IPS-20b (cell line): ENCODE measurements around the gene MTF2.

Experiments
- H3K27ac ChIP-seq: one replicate; pipeline ENCODE4 v1.5.1; 2013; ENCODE audit warnings: low read length
- H3K27me3 ChIP-seq: 2 replicates; pipeline ENCODE4 v1.6.1; 2013; ENCODE audit warnings: mild to moderate bottlenecking, low read length, inconsistent platforms; ENCODE audit not compliant: insufficient read depth
- H3K36me3 ChIP-seq: 2 replicates; pipeline ENCODE4 v1.6.1; 2013; ENCODE audit warnings: low read depth, mild to moderate bottlenecking, inconsistent platforms, low read length, moderate library complexity; ENCODE audit not compliant: insufficient read depth
- H3K4me1 ChIP-seq: 2 replicates; pipeline ENCODE4 v1.6.1; 2013; ENCODE audit warnings: mild to moderate bottlenecking, control low read depth, inconsistent platforms, low read length, moderate library complexity; ENCODE audit not compliant: insufficient read depth
- H3K4me3 ChIP-seq: 2 replicates; pipeline ENCODE4 v1.5.1; 2013; ENCODE audit warnings: mild to moderate bottlenecking, low read length, inconsistent platforms
- H3K9ac ChIP-seq: 2 replicates; pipeline ENCODE4 v1.6.1; 2013; ENCODE audit warnings: low read depth, mild to moderate bottlenecking, inconsistent platforms, low read length, moderate library complexity
- H3K9me3 ChIP-seq: 2 replicates; pipeline ENCODE4 v1.6.1; 2013; ENCODE audit warnings: mild to moderate bottlenecking, low read depth, low read length, inconsistent platforms; ENCODE audit not compliant: insufficient read depth

The MTF2 gene

DNA sequence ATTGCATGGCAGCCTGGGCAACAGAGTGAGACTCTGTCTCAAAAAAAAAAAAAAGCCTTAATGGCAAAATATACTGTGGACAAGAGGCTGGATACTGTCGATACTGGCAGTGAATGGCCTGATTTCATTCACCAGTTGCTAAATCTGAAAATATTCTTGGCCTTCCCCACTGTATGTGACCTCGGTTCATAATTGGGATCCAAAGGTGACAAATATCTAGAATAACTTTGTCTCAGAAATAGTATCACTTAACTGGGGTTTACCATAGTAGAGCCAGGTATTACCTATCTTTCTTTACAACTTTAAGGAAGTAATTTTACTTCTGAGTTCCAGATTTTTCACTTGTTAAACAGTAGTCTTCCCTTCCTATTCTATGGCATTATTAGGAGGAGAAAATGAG lies 8.4 kb downstream of the MTF2 start:
- Histone ChIP-seq H3K9ac (no peak overlapping the region), H3K4me1 (peaks cover 3% of the 10 kb centered on the region; the same call in 1 of the 2 replicates), H3K4me3 (no peak overlapping the region), H3K36me3 (peaks cover 53% of the 10 kb centered on the region), H3K9me3 (peaks cover 11% of the 10 kb centered on the region), H3K27ac (no peak overlapping the region), H3K27me3 (no peaks in the 10 kb centered on the region)

- peaks cover 14% of the 10 kb centered on the region; the same call in 1 of the 2 replicates for H3K4me1 ChIP-seq
- H3K9ac ChIP-seq: no peak overlapping the region
- H3K36me3 ChIP-seq: peaks cover 10% of the 10 kb centered on the region
- no peaks in the 10 kb centered on the region for H3K9me3 ChIP-seq
- no peak overlapping the region for H3K4me3 ChIP-seq
- H3K27ac ChIP-seq: no peak overlapping the region
- H3K27me3 ChIP-seq: no peaks in the 10 kb centered on the region
These were observed 14.4 kb downstream of the MTF2 start for GRCh38 chr1:93093332-93094006.

DNA sequence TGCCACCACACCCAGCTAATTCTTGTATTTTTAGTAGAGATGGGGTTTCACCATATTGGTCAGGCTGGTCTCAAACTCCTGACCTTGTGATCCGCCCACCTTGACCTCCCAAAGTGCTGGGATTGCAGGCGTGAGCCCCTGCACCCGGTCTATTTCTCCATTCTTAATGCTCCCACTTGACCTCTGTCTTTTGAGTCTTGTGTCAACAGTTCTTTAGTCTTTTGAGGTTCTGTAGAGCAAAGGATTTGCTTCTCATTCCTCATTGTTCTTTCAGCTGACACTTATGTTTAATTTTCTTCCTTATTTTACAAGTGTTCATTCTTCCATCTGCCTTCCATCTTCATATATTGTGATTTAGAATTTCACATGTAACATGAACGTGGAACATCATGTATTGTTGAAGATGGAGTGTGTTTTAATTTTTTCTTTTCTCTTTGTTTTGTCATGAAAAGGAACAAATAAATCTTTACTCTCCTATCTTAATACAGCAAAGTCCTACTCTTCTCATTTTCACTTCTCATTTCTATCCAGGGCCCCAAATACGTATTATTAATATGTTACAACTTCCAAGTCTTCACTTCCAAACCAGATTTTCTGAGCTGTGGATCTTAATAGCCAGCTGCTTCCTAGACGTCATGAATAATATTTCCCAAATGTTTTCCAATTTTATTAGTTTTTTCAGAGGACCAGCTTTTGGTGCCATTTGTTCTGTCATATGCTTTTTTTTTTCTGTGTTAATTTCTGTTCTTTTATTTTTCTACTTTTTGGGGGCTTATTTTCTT lies 16.9 kb downstream of the MTF2 start:
- peaks cover 3% of the 10 kb centered on the region; the same call in 1 of the 2 replicates for H3K36me3 ChIP-seq
- no peak overlapping the region for H3K9ac ChIP-seq

GRCh38 chr1:93102142-93102541 lies 23.1 kb downstream of the MTF2 start:
- H3K36me3 ChIP-seq: peaks cover 33% of the 10 kb centered on the region
- no peak overlapping the region for H3K27ac ChIP-seq
- no peaks in the 10 kb centered on the region for H3K27me3 ChIP-seq
- peaks cover 19% of the 10 kb centered on the region for H3K4me1 ChIP-seq
- H3K4me3 ChIP-seq: no peak overlapping the region
- no peaks in the 10 kb centered on the region; the same call in 1 of the 2 replicates for H3K9me3 ChIP-seq
- no peak overlapping the region for H3K9ac ChIP-seq

More for the DNA sequence above, 16.9 kb downstream of the MTF2 start:
- Histone ChIP-seq H3K4me3 (no peak overlapping the region), H3K27ac (no peak overlapping the region), H3K9me3 (no peaks in the 10 kb centered on the region), H3K4me1 (peaks cover 24% of the 10 kb centered on the region), H3K27me3 (no peaks in the 10 kb centered on the region)

DNA sequence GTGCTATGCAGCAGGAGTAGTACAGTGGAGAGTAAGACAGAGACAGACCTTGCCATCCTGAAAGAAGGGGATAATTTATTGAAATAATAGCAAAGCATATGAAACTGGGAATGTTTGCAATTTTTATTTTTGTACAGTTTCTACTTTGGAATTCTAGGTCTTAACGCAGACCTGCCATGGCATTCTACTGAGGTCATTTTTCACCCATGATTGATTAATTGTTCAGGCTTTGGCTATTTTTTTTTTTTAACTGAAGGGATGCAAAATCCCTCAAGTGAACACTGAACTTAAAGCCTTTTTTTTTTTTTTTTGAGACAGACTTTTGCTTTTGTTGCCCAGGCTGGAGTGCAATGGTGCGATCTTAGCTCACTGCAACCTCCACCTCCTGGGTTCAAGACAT lies 27.1 kb downstream of the MTF2 start:
- Histone ChIP-seq H3K27ac (no peak overlapping the region), H3K36me3 (peaks cover 55% of the 10 kb centered on the region), H3K4me3 (no peak overlapping the region), H3K27me3 (no peaks in the 10 kb centered on the region), H3K9ac (no peak overlapping the region), H3K9me3 (no peaks in the 10 kb centered on the region; the same call in 1 of the 2 replicates), H3K4me1 (peaks cover 16% of the 10 kb centered on the region)

- Histone ChIP-seq H3K4me1 (peaks cover 24% of the 10 kb centered on the region), H3K27ac (no peak overlapping the region), H3K27me3 (no peaks in the 10 kb centered on the region), H3K36me3 (peaks cover 57% of the 10 kb centered on the region), H3K9me3 (no peaks in the 10 kb centered on the region; the same call in 1 of the 2 replicates), H3K4me3 (no peak overlapping the region), H3K9ac (no peak overlapping the region)
These were observed 28.3 kb downstream of the MTF2 start for GRCh38 chr1:93107395-93107794.

DNA sequence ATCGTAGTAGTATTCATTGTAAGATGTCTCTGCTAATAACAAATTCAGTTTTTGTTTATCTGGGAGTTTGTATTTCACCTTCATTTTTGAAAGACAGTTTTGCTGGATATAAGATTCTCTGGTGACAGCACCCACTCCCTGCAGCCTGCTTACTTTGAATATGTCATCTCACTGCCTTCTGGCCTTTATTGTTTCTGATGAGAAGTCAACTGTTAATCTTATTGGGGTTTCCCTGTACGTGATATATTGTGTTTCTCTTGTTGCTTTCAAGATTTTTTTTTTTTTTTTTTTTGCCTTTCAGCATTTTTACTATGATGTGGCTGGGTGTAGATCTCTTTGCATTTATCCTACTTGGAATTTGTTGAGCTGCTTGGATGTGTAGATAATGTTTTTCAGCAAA lies 29.3 kb downstream of the MTF2 start:
- H3K4me1 ChIP-seq: peaks cover 24% of the 10 kb centered on the region
- H3K4me3 ChIP-seq: no peak overlapping the region
- peaks cover 64% of the 10 kb centered on the region for H3K36me3 ChIP-seq
- H3K27ac ChIP-seq: no peak overlapping the region
- no peaks in the 10 kb centered on the region for H3K27me3 ChIP-seq
- no peak overlapping the region for H3K9ac ChIP-seq
- no peaks in the 10 kb centered on the region; the same call in 1 of the 2 replicates for H3K9me3 ChIP-seq

DNA sequence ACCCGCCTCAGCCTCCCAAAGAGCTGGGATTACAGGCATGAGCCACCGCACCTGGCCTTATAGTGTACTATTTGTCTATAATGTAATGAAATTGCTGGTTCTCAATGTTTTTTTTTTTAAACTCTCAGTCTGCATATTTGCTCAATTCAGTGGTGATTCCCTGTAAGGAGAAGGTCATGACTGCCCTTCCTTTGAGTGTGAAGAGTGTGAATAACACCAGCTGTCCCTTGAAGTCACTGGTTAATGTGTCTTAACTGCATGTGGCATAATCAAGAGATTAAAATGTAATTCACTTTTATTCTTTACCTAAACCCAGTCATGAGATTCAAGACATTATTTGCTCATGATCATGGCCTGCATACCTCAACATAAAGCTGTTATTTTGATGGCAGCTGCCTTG lies 30.5 kb downstream of the MTF2 start:
- H3K4me3 ChIP-seq: no peak overlapping the region
- H3K9ac ChIP-seq: no peak overlapping the region
- H3K36me3 ChIP-seq: peaks cover 62% of the 10 kb centered on the region
- no peak overlapping the region for H3K27ac ChIP-seq
- H3K4me1 ChIP-seq: peaks cover 24% of the 10 kb centered on the region
- no peaks in the 10 kb centered on the region for H3K27me3 ChIP-seq
- H3K9me3 ChIP-seq: no peaks in the 10 kb centered on the region; the same call in 1 of the 2 replicates

GRCh38 chr1:93111065-93111464 lies 32.0 kb downstream of the MTF2 start:
- peaks cover 67% of the 10 kb centered on the region for H3K36me3 ChIP-seq
- H3K4me1 ChIP-seq: peaks cover 24% of the 10 kb centered on the region
- H3K9ac ChIP-seq: 0 out of 2 replicates have a peak overlapping the region, but pooled peaks have one; percentile 35
- H3K9me3 ChIP-seq: no peaks in the 10 kb centered on the region; the same call in 1 of the 2 replicates
- H3K27ac ChIP-seq: no peak overlapping the region
- no peaks in the 10 kb centered on the region for H3K27me3 ChIP-seq
- H3K4me3 ChIP-seq: peak overlapping the region; percentile 44

DNA sequence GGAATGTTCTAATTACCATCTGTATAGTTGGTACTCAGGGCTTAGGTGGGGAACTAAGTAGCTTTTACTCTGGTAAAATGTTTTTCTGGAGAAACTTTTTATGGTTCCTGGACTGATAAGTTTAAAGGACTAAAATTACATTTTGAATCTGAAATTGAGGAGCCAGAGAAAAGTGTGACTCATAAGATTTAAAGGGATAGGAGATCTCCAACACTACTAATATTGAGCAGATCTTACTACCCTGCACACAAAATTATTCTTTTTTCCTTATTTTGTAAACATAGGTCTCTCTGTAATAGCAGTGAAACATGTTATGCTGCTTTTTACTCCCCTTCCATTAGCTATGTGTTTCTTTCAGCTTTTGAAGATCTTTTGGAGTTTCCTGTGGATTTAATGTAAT lies 32.5 kb downstream of the MTF2 start:
- peaks cover 24% of the 10 kb centered on the region for H3K4me1 ChIP-seq
- H3K36me3 ChIP-seq: peaks cover 70% of the 10 kb centered on the region
- no peak overlapping the region for H3K27ac ChIP-seq

DNA sequence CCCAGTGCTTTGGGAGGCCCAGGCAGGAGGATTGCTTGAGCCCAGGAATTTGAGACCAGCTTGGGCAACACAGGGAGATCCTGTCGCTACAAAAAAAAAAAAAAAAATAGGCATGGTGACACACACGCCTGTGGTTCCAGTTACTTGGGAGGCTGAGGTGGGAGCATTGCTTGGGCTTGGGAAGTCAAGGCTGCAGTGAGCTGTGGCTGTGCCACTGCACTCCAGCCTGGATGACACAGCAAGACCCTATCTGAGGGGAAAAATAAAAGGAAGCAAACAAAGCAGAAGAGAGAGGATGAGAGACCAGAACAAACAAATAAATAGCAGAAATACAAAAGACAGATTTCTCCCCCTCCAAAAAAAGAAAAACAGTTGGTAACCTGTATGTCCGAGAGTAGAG lies 34.0 kb downstream of the MTF2 start:
- Histone ChIP-seq H3K4me3 (no peak overlapping the region), H3K36me3 (peaks cover 72% of the 10 kb centered on the region), H3K27me3 (no peaks in the 10 kb centered on the region), H3K9me3 (no peaks in the 10 kb centered on the region), H3K9ac (no peak overlapping the region), H3K4me1 (peaks cover 24% of the 10 kb centered on the region), H3K27ac (no peak overlapping the region)

More for the DNA sequence above, 32.5 kb downstream of the MTF2 start:
- Histone ChIP-seq H3K9ac (peak overlapping the region; percentile 35; the same call in 1 of the 2 replicates), H3K4me3 (peak overlapping the region; percentile 44; the same call in 1 of the 2 replicates), H3K9me3 (no peaks in the 10 kb centered on the region; the same call in 1 of the 2 replicates), H3K27me3 (no peaks in the 10 kb centered on the region)
